Caco-2 (cell line): ENCODE measurements around the gene SELENOS. TPM values are rescaled to one million over a fixed set of nuclear protein-coding genes. Genes with fewer than 3 reads are reported as not detected.

ENCODE experiments used
- BruUV-seq: library from RNA; stranded (reverse); fragments of 400-500 nt; replicated peaks from 2 replicates; lab custom pipeline; 2021; lab: Mats Ljungman, UMichigan
- CTCF ChIA-PET: fragments of 300-600 bp; sonication (Branson Sonifier 250); formaldehyde crosslinking; loops from one replicate; lab custom pipeline; 2022; ENCODE audit warnings: antibody characterized with exemption; lab: Charles Lee
- POLR2A ChIA-PET: fragments of 300-600 bp; sonication (Branson Sonifier 250); formaldehyde crosslinking; loops from one replicate; lab custom pipeline; 2022; ENCODE audit warnings: antibody characterized with exemption; lab: Charles Lee
- DNase-seq, 2 experiments: peaks; one replicate each; pipeline versions ENCODE4 v3.0.0 to v3.0.0-alpha.2; 2020 to 2022
- H3K27me3 ChIP-seq: replicated peaks from 2 replicates; pipeline ENCODE4 v1.6.0; 2011; ENCODE audit warnings: low read length; ENCODE audit not compliant: control insufficient read depth, insufficient read depth
- H3K36me3 ChIP-seq: 2 replicates; pipeline ENCODE4 v1.5.1; 2011; ENCODE audit warnings: low read length; ENCODE audit not compliant: control insufficient read depth, insufficient read depth
- H3K4me1 ChIP-seq: fragments of 250-450 bp; sonication (Bioruptor Pico); 2 replicates; pipeline ENCODE4 v1.5.1; 2020; ENCODE audit warnings: mild to moderate bottlenecking
- H3K4me3 ChIP-seq: 2 replicates; pipeline ENCODE4 v1.5.1; 2011; ENCODE audit warnings: low read depth, mild to moderate bottlenecking, control low read depth, low read length
- H3K9me3 ChIP-seq: fragments of 250-450 bp; sonication (Bioruptor Pico); 2 replicates; pipeline ENCODE4 v1.5.1; 2020; ENCODE audit warnings: mild to moderate bottlenecking, moderate library complexity
- H3K27ac Mint-ChIP-seq: one replicate; pipeline ENCODE4 v1.8.0; 2022; ENCODE audit warnings: mixed read lengths; ENCODE audit not compliant: unreplicated experiment
- H3K27me3 Mint-ChIP-seq: one replicate; pipeline ENCODE4 v1.8.0; 2022; ENCODE audit warnings: mixed read lengths; ENCODE audit not compliant: insufficient read depth, unreplicated experiment
- H3K36me3 Mint-ChIP-seq: one replicate; pipeline ENCODE4 v1.8.0; 2022; ENCODE audit warnings: mild to moderate bottlenecking, mixed read lengths; ENCODE audit not compliant: insufficient read depth, unreplicated experiment
- H3K4me1 Mint-ChIP-seq: one replicate; pipeline ENCODE4 v1.8.0; 2022; ENCODE audit warnings: low read depth, mixed read lengths; ENCODE audit not compliant: unreplicated experiment
- H3K4me3 Mint-ChIP-seq: one replicate; pipeline ENCODE4 v1.8.0; 2022; ENCODE audit warnings: mild to moderate bottlenecking, moderate library complexity, mixed read lengths; ENCODE audit not compliant: unreplicated experiment
- H3K9me3 Mint-ChIP-seq: one replicate; pipeline ENCODE4 v1.8.0; 2022; ENCODE audit warnings: mixed read lengths; ENCODE audit not compliant: unreplicated experiment
- intact Hi-C: fragments of 100-400 bp; cut with micrococcal nuclease; formaldehyde crosslinking; loops from one replicate; pipeline ENCODE4 v1.10.0; 2022; ENCODE audit not compliant: unreplicated experiment
- total RNA-seq: library from RNA; stranded (reverse); gene quantifications from 2 replicates; pipeline ENCODE4 v1.2.3, GENCODE V29; 2022
- TF ChIP-seq, protein P1 (sequence below), 2 experiments: fragments of 200-600 bp in 1 of 2; IDR thresholded peaks; 1 replicate in 1 of 2; 2 replicates in 1 of 2; pipeline versions ENCODE4 v1.5.1 to v1.8.0; 2011 to 2022; ENCODE audit warnings: antibody characterized with exemption in 1 of 2, control low read depth in 1 of 2, inconsistent platforms in 1 of 2, low read depth in 1 of 2, low read length in 1 of 2, mild to moderate bottlenecking in 1 of 2, moderate library complexity in 1 of 2; ENCODE audit not compliant: insufficient read depth in 1 of 2, severe bottlenecking in 1 of 2, unreplicated experiment in 1 of 2

SELENOS gene
- total RNA-seq, 1 experiment from 2014 or later: 71.3 TPM

DNA sequence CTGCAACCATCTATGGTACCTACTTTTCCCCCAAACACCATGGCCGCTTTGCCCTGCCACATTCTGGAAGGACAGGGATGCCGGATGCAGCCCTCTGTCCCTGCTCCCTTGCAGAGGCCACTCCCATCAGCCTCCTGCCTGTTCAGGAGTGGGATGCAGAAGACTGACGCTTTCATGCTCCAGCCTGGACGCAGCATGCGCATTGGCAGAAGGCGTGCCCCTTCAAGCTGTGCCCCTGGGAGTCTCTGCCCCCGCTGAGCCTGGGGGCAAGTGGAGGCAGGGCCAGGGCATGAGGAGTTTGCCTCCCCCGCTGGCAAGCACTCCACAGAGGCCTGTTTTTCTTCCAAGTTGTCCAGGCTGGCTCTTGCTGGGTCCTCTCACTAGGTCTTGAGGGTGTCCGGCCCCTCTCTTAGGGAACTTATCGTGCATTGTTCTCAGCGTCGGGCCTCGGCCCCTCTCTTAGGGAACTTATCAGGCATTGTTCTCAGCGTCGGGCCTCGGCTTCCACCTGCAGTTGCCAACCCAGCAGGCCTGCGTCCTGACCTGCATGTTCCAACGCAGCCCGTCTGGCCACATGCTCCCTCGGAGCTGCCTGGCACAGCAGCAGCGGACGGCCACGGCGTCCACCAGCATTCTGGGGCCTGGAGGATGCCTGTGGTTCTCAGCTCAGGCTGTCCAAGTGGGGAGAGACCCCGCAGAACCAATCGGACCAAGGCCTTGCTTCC is 32.3 kb upstream of the SELENOS start:
- Histone ChIP-seq H3K27me3 (no peaks in the 10 kb centered on the region), H3K9me3 (no peaks in the 10 kb centered on the region), H3K4me1 (no peaks in the 10 kb centered on the region), H3K36me3 (no peaks in the 10 kb centered on the region), H3K4me3 (no peak overlapping the region)
- no peak for DNase-seq
- intact Hi-C loops: no loop called here
- Mint-ChIP-seq H3K4me1 (no peaks in the 10 kb centered on the region), H3K27ac (no peak overlapping the region), H3K4me3 (no peak overlapping the region), H3K9me3 (no peaks in the 10 kb centered on the region), H3K36me3 (peaks cover 37% of the 10 kb centered on the region), H3K27me3 (no peaks in the 10 kb centered on the region)
- BruUV-seq: no TSS peak
- ChIA-PET POLR2A (no interaction called here), CTCF (no interaction called here)
- TF ChIP-seq, protein P1, sequence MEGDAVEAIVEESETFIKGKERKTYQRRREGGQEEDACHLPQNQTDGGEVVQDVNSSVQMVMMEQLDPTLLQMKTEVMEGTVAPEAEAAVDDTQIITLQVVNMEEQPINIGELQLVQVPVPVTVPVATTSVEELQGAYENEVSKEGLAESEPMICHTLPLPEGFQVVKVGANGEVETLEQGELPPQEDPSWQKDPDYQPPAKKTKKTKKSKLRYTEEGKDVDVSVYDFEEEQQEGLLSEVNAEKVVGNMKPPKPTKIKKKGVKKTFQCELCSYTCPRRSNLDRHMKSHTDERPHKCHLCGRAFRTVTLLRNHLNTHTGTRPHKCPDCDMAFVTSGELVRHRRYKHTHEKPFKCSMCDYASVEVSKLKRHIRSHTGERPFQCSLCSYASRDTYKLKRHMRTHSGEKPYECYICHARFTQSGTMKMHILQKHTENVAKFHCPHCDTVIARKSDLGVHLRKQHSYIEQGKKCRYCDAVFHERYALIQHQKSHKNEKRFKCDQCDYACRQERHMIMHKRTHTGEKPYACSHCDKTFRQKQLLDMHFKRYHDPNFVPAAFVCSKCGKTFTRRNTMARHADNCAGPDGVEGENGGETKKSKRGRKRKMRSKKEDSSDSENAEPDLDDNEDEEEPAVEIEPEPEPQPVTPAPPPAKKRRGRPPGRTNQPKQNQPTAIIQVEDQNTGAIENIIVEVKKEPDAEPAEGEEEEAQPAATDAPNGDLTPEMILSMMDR (IDR thresholded peaks at IDR 0.05; ENCODE audit: insufficient read depth in 1 of 2, low read depth in 1 of 2, low read length in 1 of 2, severe bottlenecking in 1 of 2, unreplicated experiment in 1 of 2): no peak

DNA sequence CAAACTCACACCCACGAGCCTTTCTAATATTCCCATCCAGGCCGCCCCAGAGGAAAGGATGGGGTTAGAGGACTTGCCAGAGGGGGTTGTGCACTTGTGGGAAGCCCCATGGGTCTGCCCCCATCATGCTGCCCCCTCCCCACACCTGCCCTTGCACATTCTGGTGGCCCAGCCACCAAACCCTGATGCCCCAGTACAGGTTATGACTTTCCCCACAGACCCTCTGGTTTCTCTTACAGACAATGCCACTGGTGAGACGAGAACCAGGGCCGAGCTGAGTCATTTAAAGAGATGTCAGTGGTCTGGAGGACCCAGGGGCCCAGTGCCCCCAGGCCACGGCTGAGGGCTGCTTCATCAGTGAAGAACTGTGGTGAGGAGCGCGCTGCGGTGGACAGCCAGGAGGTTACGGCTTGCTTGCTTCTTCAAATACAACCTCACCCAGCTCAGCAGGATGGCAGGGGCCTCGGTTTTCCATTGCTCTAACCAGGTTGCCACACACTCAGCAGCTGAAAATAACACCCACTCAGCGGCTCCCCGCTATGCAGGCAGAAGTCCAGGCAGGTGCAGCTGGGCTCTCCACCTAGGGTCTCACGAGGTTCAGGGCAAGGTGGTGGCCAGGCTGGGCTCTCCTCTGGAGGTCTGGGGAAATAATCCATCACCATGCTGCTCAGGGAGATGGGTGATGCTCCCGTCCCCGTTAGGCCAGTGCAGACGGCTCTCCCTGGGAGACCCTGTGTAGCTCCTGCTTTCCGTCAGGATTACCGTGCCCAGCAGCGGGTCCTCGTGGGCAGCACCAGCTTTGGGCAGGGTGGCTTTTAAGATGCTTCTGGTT is 31.5 kb upstream of the SELENOS start:
- no peaks in the 10 kb centered on the region for H3K4me1 ChIP-seq
- Mint-ChIP-seq H3K36me3 (peaks cover 42% of the 10 kb centered on the region), H3K9me3 (no peaks in the 10 kb centered on the region), H3K4me3 (no peak overlapping the region), H3K27me3 (no peaks in the 10 kb centered on the region), H3K4me1 (no peaks in the 10 kb centered on the region), H3K27ac (no peak overlapping the region)
- H3K36me3 ChIP-seq: no peaks in the 10 kb centered on the region
- TF ChIP-seq, protein P1 (IDR thresholded peaks at IDR 0.05; ENCODE audit: insufficient read depth in 1 of 2, low read depth in 1 of 2, low read length in 1 of 2, severe bottlenecking in 1 of 2, unreplicated experiment in 1 of 2): no peak
- H3K4me3 ChIP-seq: no peak overlapping the region
- DNase-seq: no peak
- H3K9me3 ChIP-seq: no peaks in the 10 kb centered on the region
- intact Hi-C loops: no loop called here
- BruUV-seq: no TSS peak
- no peaks in the 10 kb centered on the region for H3K27me3 ChIP-seq
- POLR2A ChIA-PET: no interaction called here
- CTCF ChIA-PET: no interaction called here

DNA sequence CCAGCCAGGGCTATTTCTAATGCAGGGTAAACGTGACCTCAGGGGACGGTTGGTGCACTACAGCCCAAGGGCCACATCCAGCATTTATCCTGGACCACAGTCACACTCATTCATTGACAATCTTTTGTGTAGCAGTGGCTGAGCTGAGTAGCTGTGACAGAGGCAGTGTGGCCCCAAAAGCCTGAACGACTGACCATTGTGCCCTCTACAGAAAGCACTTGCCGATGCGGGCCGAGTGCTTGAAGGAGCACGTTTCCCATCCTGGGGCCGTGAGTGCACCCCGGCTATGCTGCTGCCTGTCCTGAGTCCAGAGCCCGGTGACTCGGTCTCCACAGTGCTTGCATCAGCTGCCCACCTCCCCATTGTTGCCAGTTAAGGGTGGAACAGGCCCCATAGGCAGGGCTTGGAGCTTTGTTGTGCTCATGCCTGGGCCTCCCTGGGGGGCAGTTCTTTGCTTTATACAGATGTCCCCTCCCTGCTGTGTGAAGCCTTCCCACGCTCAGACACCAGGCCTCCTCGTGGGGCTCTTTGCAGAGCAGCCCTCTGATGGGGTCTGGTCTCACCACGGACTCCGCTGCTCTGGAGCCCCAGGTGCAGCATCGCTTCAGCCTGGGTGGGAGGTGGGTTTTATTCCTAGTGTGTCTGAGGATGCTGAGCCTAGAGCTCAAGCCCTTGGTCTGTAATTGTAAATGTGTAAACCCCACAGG is 30.8 kb upstream of the SELENOS start:
- BruUV-seq: no TSS peak
- Histone ChIP-seq H3K27me3 (no peaks in the 10 kb centered on the region), H3K9me3 (no peaks in the 10 kb centered on the region), H3K4me3 (no peak overlapping the region), H3K4me1 (no peaks in the 10 kb centered on the region), H3K36me3 (no peaks in the 10 kb centered on the region)
- H3K4me1 Mint-ChIP-seq: no peaks in the 10 kb centered on the region
- ChIA-PET POLR2A (no interaction called here), CTCF (no interaction called here)
- no peak for DNase-seq
- H3K36me3 Mint-ChIP-seq: peaks cover 44% of the 10 kb centered on the region
- intact Hi-C loops: no loop called here
- no peaks in the 10 kb centered on the region for H3K27me3 Mint-ChIP-seq
- H3K9me3 Mint-ChIP-seq: no peaks in the 10 kb centered on the region
- H3K27ac Mint-ChIP-seq: no peak overlapping the region
- no peak overlapping the region for H3K4me3 Mint-ChIP-seq
- TF ChIP-seq, protein P1 (IDR thresholded peaks at IDR 0.05; ENCODE audit: insufficient read depth in 1 of 2, low read depth in 1 of 2, low read length in 1 of 2, severe bottlenecking in 1 of 2, unreplicated experiment in 1 of 2): no peak
